ENCODE results near the gene SENP7.

The SENP7 gene

GRCh38 chr3:101292027-101292426, 221.0 kb downstream of the SENP7 start:
- no peak for TF ChIP-seq CTCF (IDR thresholded peaks at IDR 0.05)

- TF ChIP-seq CTCF (IDR thresholded peaks at IDR 0.05): no peak
Observed at GRCh38 chr3:101288294-101288693, 224.7 kb downstream of the SENP7 start.

GRCh38 chr3:101284757-101285156, 228.3 kb downstream of the SENP7 start:
- no peak for TF ChIP-seq CTCF (IDR thresholded peaks at IDR 0.05)

GRCh38 chr3:101281521-101282030, 231.4 kb downstream of the SENP7 start:
- no peak for TF ChIP-seq CTCF (IDR thresholded peaks at IDR 0.05)

GRCh38 chr3:101279765-101280385, 233.1 kb downstream of the SENP7 start:
- no peak for TF ChIP-seq CTCF (IDR thresholded peaks at IDR 0.05)

- no peak for TF ChIP-seq CTCF (IDR thresholded peaks at IDR 0.05)
Observed at GRCh38 chr3:101279162-101279561, 233.8 kb downstream of the SENP7 start.

- TF ChIP-seq CTCF (IDR thresholded peaks at IDR 0.05): no peak
Observed at GRCh38 chr3:101278727-101279126, 234.3 kb downstream of the SENP7 start.
